Fibroblast of villous mesenchyme (primary cell): ENCODE data around the gene KATNAL1. TPM values are rescaled to one million over a fixed set of nuclear protein-coding genes. Genes with fewer than 3 reads are reported as not detected.
"Not testable (repeated sequence)": the region's sequence is repeated elsewhere in the genome, so short reads cannot be mapped to it uniquely, and the experiment has no call there.

Source experiments
- DNase-seq: peaks from one replicate; pipeline ENCODE4 v3.0.0-alpha.2; 2010; ENCODE audit warnings: low read depth
- H3K4me3 ChIP-seq: 2 replicates; pipeline ENCODE4 v1.5.1; 2011; ENCODE audit warnings: low read depth, mild to moderate bottlenecking, low read length
- total RNA-seq: library from RNA; depleted of rRNA; stranded (reverse); fragments of >200 nt; gene quantifications from 2 replicates; pipeline ENCODE4 v1.2.3, GENCODE V29; 2012
- TF ChIP-seq, protein P1 (sequence below): IDR thresholded peaks from 2 replicates; pipeline ENCODE4 v1.5.1; 2012; ENCODE audit warnings: low read depth, mild to moderate bottlenecking, low read length; ENCODE audit not compliant: insufficient read depth

Gene KATNAL1
- total RNA-seq, 1 donor = 35.4 TPM

DNA sequence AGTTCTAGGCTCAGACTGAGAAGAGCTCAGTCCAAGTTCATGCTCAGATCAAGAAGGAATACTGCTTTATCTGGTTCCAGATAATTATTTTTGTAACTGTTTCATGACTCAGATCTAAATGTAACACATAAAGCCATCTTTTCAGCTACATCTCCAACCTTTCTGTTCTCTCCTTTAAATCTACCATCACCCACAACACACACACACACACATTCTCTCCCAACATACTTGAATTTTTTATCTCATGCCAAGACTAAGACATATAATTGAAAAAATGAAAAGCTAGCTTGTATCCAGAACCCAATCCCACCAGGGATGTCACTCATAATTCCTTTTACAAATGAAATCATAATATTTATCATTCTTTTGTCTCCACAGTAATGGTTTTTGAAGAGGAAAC is 7.6 kb downstream of the KATNAL1 start:
- TF ChIP-seq, protein P1, sequence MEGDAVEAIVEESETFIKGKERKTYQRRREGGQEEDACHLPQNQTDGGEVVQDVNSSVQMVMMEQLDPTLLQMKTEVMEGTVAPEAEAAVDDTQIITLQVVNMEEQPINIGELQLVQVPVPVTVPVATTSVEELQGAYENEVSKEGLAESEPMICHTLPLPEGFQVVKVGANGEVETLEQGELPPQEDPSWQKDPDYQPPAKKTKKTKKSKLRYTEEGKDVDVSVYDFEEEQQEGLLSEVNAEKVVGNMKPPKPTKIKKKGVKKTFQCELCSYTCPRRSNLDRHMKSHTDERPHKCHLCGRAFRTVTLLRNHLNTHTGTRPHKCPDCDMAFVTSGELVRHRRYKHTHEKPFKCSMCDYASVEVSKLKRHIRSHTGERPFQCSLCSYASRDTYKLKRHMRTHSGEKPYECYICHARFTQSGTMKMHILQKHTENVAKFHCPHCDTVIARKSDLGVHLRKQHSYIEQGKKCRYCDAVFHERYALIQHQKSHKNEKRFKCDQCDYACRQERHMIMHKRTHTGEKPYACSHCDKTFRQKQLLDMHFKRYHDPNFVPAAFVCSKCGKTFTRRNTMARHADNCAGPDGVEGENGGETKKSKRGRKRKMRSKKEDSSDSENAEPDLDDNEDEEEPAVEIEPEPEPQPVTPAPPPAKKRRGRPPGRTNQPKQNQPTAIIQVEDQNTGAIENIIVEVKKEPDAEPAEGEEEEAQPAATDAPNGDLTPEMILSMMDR = no peak
- DNase-seq = no peak

DNA sequence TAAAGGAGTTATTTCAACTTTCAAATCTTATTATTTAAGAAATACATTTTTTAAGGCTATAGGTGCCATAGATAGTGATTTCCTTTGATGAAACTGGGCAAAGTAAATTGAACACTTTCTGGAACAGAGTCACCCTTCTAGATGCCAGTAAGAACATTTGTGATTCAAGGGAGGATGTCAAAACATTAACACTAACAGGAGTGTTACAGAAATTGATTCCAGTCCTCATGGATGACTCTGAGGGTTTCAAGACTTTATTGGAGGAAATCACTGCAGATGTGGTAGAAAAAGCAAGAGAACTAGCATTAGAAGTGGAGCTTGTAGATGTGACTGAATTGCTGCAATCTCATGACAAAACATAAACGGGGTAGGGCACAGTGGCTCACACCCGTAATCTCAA is 12.2 kb downstream of the KATNAL1 start:
- TF ChIP-seq, protein P1 = no peak
- no peak overlapping the region for H3K4me3 ChIP-seq
- no peak for DNase-seq

More for the DNA sequence above, 7.6 kb downstream of the KATNAL1 start:
- H3K4me3 ChIP-seq = no peak overlapping the region

DNA sequence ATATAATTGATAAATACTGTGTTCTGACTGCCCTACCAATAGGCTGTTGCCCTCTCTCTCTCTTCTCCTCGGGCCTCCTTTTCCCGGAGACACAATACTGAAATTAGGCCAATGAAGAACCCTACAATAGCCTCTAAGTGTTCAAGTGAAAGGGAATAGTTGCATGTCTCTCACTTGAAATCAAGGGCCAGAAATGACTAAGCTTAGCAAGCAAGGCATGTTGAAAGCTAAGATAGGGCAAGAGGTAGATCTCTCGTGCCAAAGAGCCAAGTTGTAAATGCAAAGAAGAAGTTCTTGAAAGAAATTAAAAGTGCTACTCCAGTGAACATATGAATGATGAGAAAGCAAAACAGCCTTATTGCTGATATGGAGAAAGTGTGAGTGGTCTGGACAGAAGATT is 13.3 kb downstream of the KATNAL1 start:
- no peak for DNase-seq
- TF ChIP-seq, protein P1 = no peak
- no peak overlapping the region for H3K4me3 ChIP-seq

DNA sequence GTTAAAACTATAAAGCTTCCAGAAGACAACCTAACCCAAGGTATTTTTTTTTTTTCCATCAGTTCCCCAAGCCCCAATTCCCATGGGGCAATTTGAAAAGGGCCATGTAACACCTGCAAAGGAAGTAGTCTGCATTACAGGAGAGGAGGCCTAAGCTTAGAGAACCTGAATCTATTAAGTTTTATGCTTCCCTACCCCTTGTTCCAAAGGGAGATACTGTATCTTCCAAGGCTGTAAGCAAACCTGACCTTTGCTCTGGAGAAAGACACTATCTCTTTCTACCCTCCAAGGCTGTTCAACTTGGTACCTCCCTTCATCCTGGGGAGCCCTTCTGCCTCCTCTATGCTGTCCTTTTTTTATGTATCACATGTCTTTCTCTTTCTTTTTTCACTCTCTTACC is 15.0 kb downstream of the KATNAL1 start:
- no peak for DNase-seq
- TF ChIP-seq, protein P1 = no peak
- no peak overlapping the region for H3K4me3 ChIP-seq

DNA sequence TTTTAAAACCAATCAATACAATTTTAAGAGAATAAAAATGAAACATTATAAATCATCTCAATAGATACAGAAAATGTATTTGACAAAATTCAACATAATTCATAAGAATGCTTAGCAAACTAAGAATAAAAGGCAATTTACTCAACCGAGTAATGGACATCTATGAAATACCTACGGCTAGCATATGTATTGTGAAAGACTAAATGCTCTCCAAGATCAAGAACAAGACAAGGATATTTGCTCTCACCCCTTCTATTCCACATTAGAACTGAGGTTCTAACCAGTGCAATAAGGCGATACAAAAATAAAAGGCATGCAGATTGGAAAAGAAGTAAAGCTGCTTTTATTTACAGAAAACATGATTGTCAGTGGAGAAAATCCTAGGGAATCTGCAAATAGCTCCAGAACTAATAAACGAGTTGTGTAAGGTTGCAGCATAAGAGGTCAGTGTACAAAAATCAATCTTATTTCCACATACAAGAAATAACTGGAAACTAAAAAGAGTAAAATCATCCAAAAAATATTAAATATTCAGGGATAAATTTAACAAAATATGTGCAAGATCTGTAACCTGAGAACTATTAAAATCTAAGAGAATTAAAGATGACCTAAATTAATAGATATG is 16.4 kb downstream of the KATNAL1 start:
- no peak for DNase-seq
- H3K4me3 ChIP-seq = no peak overlapping the region
- TF ChIP-seq, protein P1 = no peak

DNA sequence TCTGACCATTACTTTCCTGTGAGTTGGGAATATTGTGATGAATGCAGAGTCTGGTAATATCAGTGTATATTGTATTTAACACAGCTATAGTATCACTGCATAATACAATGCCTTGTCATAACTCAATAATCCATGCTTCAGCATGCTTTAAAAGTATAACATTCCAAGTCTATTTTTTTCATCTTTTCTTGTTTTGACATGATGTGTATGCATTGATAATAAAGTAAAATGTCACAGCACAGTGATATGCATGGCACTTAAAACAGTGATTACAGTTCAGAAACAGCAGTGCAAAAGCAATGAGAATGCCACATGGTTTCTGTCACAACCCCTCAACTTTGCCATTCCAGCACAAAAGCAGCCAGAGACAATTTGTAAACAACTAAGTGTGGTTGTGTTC is 17.8 kb downstream of the KATNAL1 start:
- DNase-seq = no peak
- TF ChIP-seq, protein P1 = no peak
- H3K4me3 ChIP-seq = no peak overlapping the region

DNA sequence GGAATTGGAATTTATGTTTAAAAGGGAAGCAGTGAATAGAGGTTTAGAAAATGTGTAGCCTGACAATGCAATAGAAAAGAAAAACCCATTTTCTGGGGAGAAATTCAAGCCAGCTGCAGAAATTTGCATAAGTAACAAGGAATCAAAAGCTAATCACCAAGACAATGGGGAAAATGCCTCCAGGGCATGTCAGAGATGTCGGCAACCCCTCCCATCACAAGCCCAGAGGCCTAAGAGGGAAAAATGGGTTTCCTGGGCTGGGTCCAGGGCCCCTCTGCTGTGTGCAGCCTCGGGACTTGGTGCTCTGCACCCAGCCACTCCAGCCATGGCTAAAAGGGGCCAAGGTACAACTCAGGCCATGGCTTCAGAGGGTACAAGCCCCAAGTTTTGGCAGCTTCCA is 21.3 kb downstream of the KATNAL1 start:
- H3K4me3 ChIP-seq, DNase-seq: not testable (repeated sequence)

DNA sequence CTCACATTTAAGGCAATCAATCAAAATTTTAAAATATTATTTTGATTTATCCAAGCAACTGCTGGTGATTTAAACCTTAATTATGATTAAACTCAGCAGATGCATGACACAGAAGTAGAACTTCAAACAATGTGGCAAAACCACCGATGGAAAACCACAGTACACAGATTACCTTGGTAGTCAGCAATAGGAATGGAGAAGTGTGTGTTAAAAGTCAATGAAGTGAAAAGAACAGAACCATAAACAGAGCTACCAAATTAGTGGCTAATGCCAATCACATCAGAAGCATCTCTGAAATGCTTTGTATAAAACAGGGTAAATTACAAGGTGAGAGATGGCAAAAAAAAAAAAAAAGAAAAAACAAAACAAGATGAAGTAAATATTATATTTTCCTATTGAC is 31.2 kb downstream of the KATNAL1 start:
- H3K4me3 ChIP-seq = no peak overlapping the region
- TF ChIP-seq, protein P1 = no peak
- DNase-seq = no peak
